Activated naive CD8-positive, alpha-beta T cell (primary cell): ENCODE results near the gene PDK2.

Experiments
- H3K27ac Mint-ChIP-seq: one replicate; pipeline ENCODE4 v1.8.0; 2021; ENCODE audit warnings: mixed read lengths
- H3K27me3 Mint-ChIP-seq: one replicate; pipeline ENCODE4 v1.8.0; 2021; ENCODE audit warnings: mixed read lengths
- H3K36me3 Mint-ChIP-seq: one replicate; pipeline ENCODE4 v1.8.0; 2021; ENCODE audit warnings: mixed read lengths
- H3K4me1 Mint-ChIP-seq: one replicate; pipeline ENCODE4 v1.8.0; 2021; ENCODE audit warnings: low read depth, mixed read lengths
- H3K4me3 Mint-ChIP-seq: one replicate; pipeline ENCODE4 v1.8.0; 2021; ENCODE audit warnings: mild to moderate bottlenecking, mixed read lengths
- H3K9me3 Mint-ChIP-seq: one replicate; pipeline ENCODE4 v1.8.0; 2021; ENCODE audit warnings: low read depth, mixed read lengths

Gene PDK2

DNA sequence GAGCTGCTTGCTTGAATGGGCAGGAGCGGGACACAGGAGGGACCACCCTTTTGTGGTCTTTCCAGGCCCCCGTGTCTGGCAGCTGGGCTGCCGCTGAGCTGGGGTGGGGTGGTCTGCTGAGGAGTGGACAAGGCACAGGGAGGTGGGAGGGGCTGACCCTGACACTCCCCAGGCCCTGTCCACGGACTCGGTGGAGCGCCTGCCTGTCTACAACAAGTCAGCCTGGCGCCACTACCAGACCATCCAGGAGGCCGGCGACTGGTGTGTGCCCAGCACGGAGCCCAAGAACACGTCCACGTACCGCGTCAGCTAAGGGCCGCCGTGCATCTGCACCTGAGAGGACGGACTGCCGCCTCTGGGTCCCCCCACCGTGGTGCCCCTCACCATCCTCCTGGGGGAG is 14.6 kb downstream of the PDK2 start:
- Mint-ChIP-seq H3K4me3 (no peak overlapping the region), H3K27ac (no peak overlapping the region), H3K9me3 (no peaks in the 10 kb centered on the region), H3K36me3 (no peaks in the 10 kb centered on the region), H3K27me3 (no peaks in the 10 kb centered on the region), H3K4me1 (no peaks in the 10 kb centered on the region)

DNA sequence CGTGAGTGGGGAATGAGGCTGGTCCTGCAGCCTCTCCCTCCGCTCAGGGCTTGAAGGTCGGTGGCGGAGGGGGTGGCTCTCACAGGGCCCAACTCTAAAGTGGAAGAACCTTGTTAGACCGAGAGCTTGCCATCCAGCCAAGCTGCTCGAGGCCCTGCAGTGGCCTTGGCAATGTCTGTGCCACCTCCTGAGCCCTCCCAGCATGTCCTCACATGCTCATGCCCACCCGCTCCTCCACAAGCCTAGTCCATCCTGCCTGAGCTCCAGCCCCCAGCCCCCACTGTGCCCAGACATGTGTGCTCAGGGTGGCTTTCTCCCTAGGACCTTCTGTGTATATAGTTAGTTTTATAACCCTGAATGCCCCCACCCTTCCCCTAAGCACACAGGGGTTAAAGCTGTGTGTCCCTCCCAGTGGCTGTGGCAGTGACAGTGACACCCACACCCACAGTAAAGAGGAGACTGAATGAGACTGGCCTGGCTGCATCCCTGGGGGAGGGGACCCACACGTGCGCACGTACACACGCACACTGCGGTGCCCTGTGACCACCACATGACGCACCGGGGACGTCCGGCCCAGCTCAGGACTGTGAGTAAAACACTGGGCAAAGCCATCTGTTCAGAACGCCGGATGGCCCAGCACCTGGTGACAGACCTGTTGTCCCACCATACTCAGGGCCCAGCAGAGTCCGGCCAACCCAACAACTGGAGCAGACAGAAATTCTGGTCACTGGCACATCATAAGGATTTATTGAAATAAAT is 15.6 kb downstream of the PDK2 start:
- Mint-ChIP-seq H3K4me1 (peaks cover 5% of the 10 kb centered on the region), H3K9me3 (no peaks in the 10 kb centered on the region), H3K4me3 (no peak overlapping the region), H3K36me3 (no peaks in the 10 kb centered on the region), H3K27ac (no peak overlapping the region), H3K27me3 (peaks cover 6% of the 10 kb centered on the region)

DNA sequence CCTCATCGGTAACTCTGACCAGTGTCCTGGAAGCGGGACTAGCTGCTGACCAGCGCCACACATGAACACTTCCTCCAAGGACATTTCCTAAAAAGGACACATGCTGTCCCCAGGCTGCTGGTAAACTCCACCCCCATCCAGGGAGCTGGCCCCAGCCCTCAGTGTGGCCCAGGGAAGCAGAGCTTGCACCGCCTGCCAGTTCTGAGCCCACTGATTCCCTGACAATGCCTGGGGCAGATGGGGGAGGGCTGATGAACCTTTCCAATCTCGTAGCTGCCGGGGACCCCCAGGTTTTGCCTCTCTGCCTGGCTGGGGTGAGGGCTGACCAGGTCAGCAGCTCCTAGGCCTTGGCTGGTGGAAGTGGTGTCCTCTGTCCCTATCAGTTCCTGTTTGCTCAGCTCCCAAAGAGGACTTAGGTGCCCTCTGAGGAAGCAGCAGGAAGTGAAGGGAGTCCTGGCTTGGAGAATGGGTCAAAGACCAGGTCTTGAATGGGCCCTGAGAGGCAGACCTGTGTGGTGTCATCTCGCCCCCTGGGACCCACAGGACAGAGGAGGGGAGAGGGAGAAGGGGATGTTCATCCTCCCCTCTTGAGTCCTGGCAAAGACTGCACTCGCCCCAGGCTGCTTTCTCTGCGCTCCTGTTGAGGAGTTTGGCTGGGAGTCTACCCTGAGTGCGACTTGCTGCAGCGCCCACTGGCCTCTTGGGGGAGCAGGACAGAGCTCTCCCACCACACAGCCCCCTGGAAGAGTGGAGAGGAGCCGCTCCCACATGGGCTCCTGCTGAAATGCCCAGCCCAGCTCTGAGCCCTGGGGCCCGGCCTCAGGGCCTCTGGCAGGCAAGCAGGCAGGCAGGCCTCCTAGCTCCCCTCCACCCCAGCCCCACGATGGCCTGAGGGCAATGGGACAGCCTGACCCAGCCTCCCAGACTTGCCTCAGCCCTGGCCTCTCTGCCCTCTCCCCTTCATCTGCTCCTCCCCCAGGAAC is 16.8 kb downstream of the PDK2 start:
- Mint-ChIP-seq H3K27me3 (peaks cover 10% of the 10 kb centered on the region), H3K27ac (no peak overlapping the region), H3K4me1 (peaks cover 10% of the 10 kb centered on the region), H3K9me3 (no peaks in the 10 kb centered on the region), H3K4me3 (no peak overlapping the region), H3K36me3 (no peaks in the 10 kb centered on the region)

DNA sequence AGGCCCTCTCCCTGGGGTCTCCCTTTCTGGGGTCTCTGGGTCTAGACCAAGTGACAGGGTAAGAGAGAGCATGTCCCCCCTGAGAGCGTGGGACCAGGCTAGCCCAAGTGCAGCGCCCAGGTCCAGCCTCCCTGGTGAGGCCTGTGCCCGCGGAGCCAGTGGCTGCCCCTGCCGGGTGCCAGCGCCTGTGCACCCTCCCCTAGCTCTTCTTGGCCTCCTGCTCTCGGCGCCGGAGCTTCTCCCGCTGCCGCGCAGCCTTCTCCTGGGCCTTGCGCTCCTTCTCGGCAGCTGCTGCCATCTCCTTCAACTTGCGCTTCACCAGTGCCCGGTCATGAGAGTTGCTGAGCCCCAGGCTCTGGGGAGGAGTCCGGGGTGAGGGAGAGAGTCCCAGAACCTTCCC is 17.5 kb downstream of the PDK2 start:
- Mint-ChIP-seq H3K4me1 (peaks cover 12% of the 10 kb centered on the region), H3K36me3 (no peaks in the 10 kb centered on the region), H3K27ac (no peak overlapping the region), H3K4me3 (no peak overlapping the region), H3K27me3 (peaks cover 11% of the 10 kb centered on the region), H3K9me3 (no peaks in the 10 kb centered on the region)

DNA sequence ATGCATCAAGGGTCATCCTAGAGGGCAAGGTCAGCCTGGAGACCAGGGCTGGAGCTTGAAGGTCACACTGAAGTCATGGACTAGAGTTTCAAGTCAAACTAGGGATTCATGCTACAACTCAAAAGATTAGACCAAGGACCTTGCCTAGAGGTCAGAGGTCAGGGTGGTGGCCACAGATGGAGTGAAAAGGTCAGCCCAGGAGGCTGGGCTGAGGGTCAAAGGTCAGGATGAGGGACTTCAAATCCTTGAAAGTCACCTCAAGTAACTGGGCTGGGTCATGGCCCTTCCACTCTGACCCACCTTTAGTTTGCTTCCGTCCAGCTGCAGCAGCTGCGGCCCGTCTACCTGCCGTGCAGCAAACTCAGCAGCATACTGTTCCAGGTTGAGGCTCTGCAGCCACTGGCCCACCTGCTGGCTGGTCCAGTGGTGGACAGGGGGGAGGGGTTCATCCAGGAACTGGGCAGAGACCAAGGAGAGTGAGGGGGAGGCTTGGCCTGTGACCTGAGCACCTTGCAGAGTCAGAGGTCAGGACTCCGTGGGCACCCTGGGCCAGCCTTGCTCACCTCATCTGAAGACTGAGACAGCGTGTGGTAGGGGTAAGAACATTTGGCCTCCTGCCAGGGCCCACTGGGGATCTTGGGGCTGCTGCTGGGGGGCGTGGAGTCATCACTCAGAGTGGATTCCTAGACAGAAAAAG is 18.6 kb downstream of the PDK2 start:
- no peak overlapping the region for H3K27ac Mint-ChIP-seq
- peaks cover 12% of the 10 kb centered on the region for H3K4me1 Mint-ChIP-seq
- H3K36me3 Mint-ChIP-seq = no peaks in the 10 kb centered on the region
- no peaks in the 10 kb centered on the region for H3K9me3 Mint-ChIP-seq
- H3K4me3 Mint-ChIP-seq = no peak overlapping the region
- H3K27me3 Mint-ChIP-seq = peaks cover 13% of the 10 kb centered on the region

DNA sequence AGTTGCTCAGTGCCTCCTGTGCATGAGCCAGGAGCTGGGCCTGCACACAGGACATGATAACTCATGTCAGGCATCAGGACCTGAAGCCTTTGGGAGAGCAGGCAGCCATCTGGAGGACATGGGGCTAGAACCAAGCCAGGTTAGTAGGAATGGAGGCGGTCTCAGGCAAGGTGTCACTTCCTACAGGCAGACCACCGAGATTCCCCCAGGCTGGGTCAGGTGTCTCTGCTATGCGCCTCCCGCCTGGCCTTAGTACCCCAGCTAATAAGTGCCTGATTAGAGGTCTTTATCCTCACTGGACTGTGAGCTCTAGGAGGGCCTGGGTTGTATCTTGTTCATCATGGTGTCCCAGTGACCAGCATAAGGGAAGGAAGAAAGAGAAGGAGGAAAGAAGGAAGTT is 19.2 kb downstream of the PDK2 start:
- no peaks in the 10 kb centered on the region for H3K36me3 Mint-ChIP-seq
- no peak overlapping the region for H3K27ac Mint-ChIP-seq
- H3K9me3 Mint-ChIP-seq = no peaks in the 10 kb centered on the region
- H3K4me1 Mint-ChIP-seq = peaks cover 12% of the 10 kb centered on the region
- H3K4me3 Mint-ChIP-seq = no peak overlapping the region
- peaks cover 13% of the 10 kb centered on the region for H3K27me3 Mint-ChIP-seq

DNA sequence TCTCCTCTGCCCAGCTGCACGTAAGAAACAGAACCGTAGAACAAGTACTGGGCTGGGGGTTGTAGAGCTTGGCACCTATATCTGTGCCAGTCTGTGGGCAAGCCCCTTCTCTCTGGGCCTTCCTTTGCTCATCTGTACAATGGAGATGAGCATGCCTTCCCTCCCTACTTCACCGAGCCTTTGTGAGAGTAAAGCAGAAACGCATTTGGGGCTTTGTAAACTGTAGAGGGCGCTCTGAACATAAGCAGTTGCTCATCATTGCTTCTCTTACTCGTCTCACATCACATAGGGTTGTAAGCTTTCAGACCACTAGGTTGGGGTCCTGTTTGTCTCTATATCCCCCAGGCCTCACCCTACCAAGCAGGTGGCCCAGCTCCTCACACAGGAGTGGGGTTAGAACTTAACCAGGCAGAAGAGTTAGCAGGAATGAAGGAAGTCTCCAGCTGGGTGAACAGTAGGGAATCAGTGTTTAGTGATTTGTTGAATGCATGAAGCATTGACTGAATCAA is 19.8 kb downstream of the PDK2 start:
- no peak overlapping the region for H3K4me3 Mint-ChIP-seq

DNA sequence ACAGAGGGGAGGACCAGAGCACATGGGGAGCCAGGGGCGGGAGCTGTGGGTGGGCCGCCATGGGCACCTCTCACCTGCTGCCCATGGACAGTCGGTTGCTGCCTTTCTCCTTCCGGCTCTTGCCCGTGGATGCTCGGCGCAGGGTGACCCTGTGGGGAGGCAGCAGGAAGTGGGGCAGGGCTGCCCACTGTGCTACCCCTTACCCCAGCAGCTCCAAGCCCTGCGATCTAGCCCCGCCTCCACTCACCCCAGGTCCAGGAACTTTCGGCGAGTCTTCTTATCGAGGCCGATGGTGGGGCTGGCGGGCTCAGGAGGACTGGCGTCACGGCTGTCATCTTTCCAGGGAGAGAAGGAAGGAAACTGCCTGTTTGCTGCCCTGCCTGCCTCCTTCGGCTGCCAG is 20.6 kb downstream of the PDK2 start:
- no peak overlapping the region for H3K27ac Mint-ChIP-seq
- no peaks in the 10 kb centered on the region for H3K36me3 Mint-ChIP-seq
- H3K4me1 Mint-ChIP-seq = peaks cover 12% of the 10 kb centered on the region
- peaks cover 13% of the 10 kb centered on the region for H3K27me3 Mint-ChIP-seq
- no peak overlapping the region for H3K4me3 Mint-ChIP-seq
- no peaks in the 10 kb centered on the region for H3K9me3 Mint-ChIP-seq

More for the DNA sequence above, 19.8 kb downstream of the PDK2 start:
- peaks cover 13% of the 10 kb centered on the region for H3K27me3 Mint-ChIP-seq
- no peak overlapping the region for H3K27ac Mint-ChIP-seq
- H3K4me1 Mint-ChIP-seq = peaks cover 12% of the 10 kb centered on the region
- no peaks in the 10 kb centered on the region for H3K36me3 Mint-ChIP-seq
- no peaks in the 10 kb centered on the region for H3K9me3 Mint-ChIP-seq

DNA sequence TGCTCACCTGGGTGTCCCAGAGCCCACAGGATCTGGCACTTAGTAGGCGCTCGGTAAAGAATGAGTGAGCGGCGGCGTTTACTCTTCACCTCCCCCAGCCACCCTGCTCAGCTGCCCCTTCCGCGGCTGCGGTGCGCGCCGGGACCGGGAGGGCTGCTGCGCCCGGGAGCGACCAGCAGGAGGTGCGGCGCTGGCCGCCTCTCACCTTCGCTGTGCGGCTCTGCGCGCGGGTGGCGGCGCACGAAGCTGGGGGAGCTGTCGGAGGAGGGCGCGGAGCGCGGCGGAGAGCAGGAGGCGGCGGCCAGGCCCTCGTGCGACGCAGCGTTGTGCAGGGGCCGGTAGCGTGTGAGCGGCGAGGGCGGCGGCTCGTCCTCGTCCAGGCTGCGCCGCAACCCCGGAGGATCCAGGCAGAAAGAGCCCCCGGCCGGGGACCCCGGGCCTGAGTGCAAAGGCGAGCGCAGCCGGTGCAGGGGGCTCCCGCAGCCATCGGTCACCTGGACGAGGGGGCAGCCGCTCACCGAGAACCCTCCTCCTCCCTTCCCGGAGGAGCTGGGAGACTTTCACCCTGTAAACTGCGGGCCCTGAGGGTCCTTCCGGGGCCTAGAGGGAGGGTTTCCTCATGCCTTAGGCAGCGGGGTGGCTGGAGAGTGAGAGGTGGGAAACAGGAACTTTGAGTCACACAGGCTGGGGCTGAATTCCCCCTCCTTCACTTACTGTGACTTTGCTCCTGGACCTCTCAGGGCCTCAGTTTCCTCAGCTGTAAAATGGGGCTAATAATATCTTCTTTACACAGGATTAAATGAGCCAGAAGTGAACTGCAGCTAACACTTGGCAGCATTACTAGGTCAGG is 22.3 kb downstream of the PDK2 start:
- no peaks in the 10 kb centered on the region for H3K9me3 Mint-ChIP-seq
- no peak overlapping the region for H3K27ac Mint-ChIP-seq
- H3K4me1 Mint-ChIP-seq = peaks cover 12% of the 10 kb centered on the region
- H3K36me3 Mint-ChIP-seq = no peaks in the 10 kb centered on the region
- H3K4me3 Mint-ChIP-seq = peak overlapping the region; percentile 63
- H3K27me3 Mint-ChIP-seq = peaks cover 13% of the 10 kb centered on the region

DNA sequence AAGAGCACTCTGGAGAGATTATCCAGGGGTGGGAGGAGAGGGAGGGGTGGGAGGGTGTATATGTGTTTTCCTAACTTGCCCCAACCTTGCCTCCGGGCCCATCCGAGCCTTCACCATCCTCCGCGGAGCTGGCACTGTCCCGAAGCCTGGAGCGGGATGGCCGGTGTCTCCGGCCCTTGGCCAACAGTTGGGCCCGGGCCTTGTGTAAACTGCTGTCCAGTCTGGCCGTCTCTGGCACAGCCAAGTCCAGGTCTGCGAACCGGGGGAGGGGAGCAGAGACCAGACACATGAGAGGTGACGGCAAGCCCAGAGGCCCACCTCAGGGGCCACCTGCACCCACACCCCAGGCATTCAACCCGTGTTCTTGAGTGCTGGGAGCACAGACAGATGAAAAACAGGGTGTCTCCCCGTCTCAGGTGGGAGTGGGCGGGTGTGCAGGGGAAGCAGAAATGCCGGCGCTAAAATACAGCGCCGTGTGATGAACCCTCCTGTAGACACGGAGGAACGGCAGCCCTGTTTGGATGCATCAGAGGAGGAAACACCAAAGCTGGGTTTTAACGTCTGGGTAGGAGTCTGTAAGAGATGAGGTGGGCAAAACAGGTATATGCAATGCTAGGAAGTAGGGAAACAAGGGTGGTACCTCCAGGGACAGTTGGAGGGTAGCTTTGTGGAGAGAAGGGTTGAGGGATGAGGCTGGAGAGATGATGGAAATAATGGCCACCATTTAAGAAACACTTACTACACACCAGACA is 23.1 kb downstream of the PDK2 start:
- H3K27me3 Mint-ChIP-seq = peaks cover 13% of the 10 kb centered on the region
- H3K9me3 Mint-ChIP-seq = no peaks in the 10 kb centered on the region
- no peak overlapping the region for H3K27ac Mint-ChIP-seq
- peaks cover 12% of the 10 kb centered on the region for H3K4me1 Mint-ChIP-seq
- H3K4me3 Mint-ChIP-seq = peak overlapping the region; percentile 2
- no peaks in the 10 kb centered on the region for H3K36me3 Mint-ChIP-seq

DNA sequence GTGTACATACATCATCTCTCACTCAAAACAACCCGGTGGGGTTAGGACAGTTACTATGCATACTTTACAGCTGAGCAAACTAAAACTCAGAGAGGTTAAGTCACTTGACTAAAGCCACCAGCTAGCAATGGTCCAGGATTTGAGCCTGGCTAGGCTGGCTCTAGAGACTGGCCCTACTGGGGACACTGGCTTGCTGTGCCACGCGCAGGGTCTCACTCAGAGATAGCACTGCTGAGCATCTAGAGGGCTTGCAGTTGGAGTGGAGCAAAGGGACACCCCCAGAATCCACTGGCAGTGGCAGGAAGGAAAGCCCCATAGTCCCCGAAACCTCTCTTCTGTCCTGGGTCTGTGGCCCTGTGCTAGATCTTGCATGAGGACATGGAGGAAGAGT is 23.7 kb downstream of the PDK2 start:
- peaks cover 13% of the 10 kb centered on the region for H3K27me3 Mint-ChIP-seq
- H3K36me3 Mint-ChIP-seq = no peaks in the 10 kb centered on the region
- no peak overlapping the region for H3K4me3 Mint-ChIP-seq
- H3K4me1 Mint-ChIP-seq = peaks cover 12% of the 10 kb centered on the region
- no peaks in the 10 kb centered on the region for H3K9me3 Mint-ChIP-seq
- H3K27ac Mint-ChIP-seq = no peak overlapping the region

DNA sequence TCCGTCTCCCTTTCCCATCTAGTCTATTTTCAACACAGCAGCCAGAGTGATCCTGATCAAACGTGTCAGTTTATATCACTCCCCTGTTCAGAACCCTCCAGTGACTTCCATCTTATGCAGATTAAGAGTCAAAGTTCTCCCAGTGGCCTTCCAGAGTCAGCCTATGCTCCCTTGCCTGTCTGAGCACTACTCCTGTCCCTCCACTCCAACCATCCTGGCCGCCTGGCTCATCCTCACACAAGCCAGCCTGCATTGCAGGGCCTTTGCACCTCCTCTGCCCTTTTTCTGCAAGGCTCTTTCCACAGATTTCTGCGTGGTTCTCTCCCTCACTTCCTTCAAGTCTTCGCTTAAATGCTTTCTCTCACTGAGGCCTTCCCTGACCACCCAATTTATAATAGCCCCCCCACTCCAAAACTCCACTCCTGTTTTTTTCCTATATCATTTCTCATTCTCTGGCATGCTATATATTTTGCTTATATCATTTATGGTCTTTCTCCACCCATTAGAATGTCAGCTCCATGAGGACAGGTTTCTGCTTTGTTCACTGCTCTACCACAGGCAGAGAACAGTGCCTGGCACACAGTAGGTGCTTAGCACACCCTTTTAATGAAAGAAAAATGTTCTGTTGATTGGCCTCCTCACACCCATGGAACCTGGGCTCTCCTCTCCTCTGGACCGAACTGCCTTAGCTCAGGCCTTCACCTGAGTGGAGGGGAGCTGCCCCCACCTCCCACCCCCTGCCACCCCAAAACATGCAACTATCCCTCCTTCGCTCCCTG is 25.5 kb downstream of the PDK2 start:
- no peak overlapping the region for H3K4me3 Mint-ChIP-seq
- no peak overlapping the region for H3K27ac Mint-ChIP-seq
- H3K27me3 Mint-ChIP-seq = peaks cover 7% of the 10 kb centered on the region
- no peaks in the 10 kb centered on the region for H3K36me3 Mint-ChIP-seq
- H3K4me1 Mint-ChIP-seq = peaks cover 7% of the 10 kb centered on the region
- H3K9me3 Mint-ChIP-seq = no peaks in the 10 kb centered on the region

DNA sequence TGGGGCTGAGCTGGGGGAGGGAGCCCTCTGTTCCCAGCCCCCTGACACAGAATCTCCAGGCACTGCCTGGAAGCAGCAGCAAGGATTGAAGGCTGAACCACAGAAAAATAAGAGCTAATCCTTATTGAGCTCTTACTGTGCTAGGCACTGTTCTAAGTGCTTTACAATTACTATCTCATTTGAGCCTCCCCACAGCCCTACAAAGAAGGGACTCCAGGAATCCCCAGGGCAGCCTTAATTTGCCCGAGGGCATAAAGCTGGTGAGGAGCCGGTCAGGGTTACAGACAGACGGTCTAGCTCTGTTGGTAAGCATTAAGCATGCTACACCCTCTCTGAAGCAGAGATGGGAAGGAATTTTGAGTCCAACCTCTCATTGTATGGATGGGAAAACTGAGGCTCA is 27.8 kb downstream of the PDK2 start:
- Mint-ChIP-seq H3K4me1 (no peaks in the 10 kb centered on the region), H3K9me3 (no peaks in the 10 kb centered on the region), H3K36me3 (no peaks in the 10 kb centered on the region), H3K4me3 (no peak overlapping the region), H3K27ac (no peak overlapping the region), H3K27me3 (peaks cover 2% of the 10 kb centered on the region)
